Nucleus accumbens (tissue), 56 donors: ENCODE measurements around the gene A1CF.

ENCODE experiments used
- DNase-seq, 56 donors: peaks; one replicate each; lab custom pipeline; 2025; lab: John Stamatoyannopoulos, UW

Gene A1CF

GRCh38 chr10:50866317-50866716, 19.1 kb downstream of the A1CF start:
- DNase-seq: no peak

DNA sequence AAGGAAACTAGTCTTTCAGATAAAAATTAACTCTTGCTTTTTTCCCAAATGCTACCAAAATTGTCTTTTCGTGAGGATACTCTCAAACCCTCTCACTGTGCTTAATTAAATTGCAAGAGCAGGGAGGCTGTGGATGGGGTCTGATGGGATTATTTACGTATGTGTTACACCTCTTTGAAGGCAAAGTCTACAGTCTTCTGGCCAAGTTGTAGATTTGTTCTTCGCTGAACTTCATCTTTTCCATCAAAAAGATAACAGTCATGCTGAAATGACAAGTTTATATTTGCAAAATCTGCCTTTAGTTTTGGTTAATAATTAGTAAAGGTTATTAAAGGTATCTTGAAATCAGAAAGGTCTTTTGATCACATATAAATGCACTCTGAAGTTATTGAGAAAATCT, 22.7 kb downstream of the A1CF start:
- DNase-seq: no peak

DNA sequence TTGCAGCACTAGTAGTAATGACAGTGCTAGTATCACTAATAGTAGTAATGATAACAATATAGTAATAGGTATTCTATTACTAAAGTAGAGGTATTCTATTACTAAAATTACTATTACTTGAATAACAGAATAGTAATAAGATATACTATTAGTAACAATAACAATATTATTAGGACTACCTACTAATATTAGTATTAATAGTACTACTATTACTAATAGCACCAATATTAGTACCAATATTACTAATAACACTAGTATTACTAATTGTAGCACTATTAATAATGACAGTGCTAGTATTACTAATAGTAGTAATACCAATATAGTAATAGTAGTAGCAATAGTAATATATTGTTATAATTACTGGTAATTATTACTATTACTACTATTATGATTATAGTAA, 24.1 kb downstream of the A1CF start:
- DNase-seq: no peak

- DNase-seq: no peak
These were observed 27.8 kb downstream of the A1CF start for GRCh38 chr10:50857579-50857978.

GRCh38 chr10:50855461-50855860, 30.0 kb downstream of the A1CF start:
- no peak for DNase-seq

- no peak for DNase-seq
These were observed 30.4 kb downstream of the A1CF start for GRCh38 chr10:50855015-50855414.

- no peak for DNase-seq
These were observed 31.9 kb downstream of the A1CF start for GRCh38 chr10:50853557-50853956.

DNA sequence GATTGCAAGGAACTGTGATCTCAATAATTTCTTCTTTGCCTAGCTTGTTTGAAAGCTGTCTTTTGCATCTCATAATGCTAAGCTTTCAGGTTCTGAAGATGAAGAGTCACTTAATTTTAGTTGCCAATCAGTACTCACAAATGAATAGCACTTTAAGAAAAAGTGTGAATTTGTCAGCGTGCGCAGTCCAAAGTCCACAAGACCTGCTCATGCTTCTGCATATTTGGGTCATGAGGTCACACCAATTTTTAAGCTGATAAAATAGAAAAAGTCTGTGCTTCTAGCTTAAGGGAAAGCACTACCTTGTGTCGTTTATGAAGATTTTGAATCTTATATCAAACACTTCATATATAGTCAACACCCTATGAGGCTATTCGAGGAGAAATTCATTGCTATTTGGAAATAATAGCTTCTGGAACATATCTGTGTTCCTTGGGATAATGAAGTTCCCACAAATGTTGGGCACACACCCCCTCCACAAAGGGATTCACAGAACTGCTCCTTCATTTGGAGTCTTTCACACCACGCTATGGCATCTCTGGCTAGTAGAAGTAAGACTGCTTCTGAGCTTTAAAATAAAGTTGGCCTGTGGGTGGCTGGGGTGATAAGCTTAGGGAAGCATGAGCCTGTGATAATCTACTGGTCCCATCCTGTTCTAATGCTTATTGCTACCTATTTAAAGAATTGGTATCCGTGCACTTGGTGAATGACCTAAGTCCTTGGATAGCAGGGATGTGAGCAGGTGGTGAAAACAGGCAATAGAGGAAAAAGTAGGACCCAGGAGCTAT, 33.3 kb downstream of the A1CF start:
- no peak for DNase-seq

DNA sequence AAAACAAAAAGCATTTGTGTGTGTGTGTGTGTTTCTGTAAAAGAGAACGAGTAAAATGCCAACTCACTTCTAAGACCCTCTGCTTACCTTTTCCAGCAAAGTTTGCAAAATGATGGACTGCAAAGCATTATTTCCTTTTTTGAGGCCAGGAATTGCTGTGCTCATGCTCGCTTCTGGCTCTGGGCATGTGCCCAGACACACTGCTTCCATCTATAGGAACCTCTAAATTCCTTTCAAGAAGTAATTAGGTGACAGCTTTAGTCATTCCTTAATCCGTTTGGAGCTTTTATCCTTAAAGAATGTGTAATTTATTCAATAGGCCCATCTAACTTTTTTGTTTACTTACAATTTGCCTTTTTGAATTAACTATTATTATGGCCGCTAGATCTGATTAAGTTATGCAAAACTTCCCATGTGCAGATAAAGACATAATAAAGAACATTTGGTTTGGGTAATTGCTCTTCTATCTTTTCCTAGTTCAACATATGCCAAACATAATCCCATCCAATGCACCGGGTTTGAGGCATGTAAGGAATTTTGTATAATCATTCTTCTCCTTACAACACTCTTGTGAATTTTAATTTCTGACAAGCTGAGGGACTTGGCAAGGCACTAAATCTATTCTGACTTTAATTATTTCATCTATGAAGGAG, 34.7 kb downstream of the A1CF start:
- DNase-seq: no peak

- no peak for DNase-seq
These were observed 38.7 kb downstream of the A1CF start for GRCh38 chr10:50846753-50847152.

DNA sequence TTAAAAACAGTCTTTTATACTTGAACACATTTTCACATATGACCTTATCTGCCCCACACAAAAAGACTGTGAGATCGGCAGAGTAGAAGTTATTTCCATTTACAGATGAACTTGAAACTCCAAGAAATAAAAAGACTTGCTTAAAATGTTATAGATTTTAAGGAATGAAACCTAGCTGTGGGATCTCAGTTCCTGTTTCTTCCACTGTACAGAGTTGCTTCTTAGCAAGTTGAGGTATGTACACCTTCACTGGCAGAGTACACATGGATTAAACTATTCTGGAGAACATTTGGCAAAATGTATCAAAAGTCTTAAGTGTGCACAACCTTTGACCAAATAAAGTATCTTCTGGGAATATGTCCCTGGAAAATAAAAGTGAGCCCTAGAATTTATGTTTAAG, 48.3 kb downstream of the A1CF start:
- no peak for DNase-seq

DNA sequence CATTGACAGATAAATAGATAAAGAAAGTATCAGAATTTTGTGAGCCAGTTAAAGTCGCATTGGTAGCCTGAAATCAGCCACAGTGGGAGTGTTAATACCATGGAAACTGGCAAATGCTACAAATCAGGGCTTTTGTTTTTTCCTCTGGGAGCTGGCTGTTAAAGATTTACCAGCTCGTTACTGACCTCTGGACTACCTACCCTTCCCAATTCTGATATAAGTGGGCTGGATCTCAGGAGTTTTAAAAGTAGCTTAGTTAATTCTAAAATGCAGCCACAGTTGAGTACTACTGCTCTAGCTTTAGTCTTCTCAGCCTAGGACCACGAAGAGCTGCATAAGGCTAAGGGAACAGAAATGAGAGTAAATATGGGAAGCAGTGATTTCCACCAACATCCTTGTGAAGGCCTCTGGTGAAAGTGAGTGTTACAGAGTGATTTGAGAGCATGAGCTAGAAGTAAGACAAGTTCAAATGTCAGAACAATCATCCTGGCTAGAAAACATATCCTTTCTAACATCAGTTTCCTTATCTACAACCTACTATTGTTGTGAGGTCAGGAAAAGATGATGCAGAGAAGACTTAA, 53.2 kb downstream of the A1CF start:
- DNase-seq: no peak

DNA sequence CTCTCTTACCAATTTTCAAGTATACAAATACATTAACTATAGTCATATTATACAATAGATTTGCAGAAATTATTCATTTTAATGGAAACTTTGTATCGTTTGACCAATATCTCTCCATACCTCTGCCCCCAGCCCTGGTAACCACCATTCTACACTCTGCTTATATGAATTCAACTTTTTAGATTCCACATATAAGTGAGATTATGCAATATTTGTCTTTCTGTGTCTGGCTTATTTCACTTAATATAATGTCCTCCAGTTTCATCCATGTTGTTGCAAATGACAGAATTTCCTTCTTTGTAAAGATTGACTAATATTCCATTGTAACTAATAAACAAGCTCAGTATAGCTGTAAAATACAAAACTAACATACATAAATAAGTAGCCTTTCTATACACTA, 55.4 kb downstream of the A1CF start:
- DNase-seq: no peak

DNA sequence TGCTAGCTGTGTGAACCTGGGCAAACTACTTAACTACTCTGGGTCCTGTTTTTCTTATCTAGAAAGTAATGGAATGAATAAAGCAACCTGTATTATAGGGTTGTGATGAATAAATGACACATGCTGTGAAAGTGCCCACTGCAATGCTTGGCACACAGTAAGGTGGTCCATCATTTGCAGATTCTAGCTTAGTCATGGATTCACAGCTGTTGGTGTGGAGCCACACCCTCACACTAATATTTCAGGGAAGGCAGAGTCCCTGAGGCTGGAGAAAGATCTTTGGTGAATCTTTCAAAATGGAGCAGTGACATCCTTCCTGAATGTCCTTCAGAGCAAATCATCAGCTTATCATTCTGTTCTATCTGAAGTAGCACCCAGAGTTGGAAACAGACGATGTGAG, 60.6 kb downstream of the A1CF start:
- no peak for DNase-seq

GRCh38 chr10:50823789-50824188, 61.6 kb downstream of the A1CF start:
- no peak for DNase-seq

- no peak for DNase-seq
These were observed 75.8 kb downstream of the A1CF start for GRCh38 chr10:50809596-50809995.

DNA sequence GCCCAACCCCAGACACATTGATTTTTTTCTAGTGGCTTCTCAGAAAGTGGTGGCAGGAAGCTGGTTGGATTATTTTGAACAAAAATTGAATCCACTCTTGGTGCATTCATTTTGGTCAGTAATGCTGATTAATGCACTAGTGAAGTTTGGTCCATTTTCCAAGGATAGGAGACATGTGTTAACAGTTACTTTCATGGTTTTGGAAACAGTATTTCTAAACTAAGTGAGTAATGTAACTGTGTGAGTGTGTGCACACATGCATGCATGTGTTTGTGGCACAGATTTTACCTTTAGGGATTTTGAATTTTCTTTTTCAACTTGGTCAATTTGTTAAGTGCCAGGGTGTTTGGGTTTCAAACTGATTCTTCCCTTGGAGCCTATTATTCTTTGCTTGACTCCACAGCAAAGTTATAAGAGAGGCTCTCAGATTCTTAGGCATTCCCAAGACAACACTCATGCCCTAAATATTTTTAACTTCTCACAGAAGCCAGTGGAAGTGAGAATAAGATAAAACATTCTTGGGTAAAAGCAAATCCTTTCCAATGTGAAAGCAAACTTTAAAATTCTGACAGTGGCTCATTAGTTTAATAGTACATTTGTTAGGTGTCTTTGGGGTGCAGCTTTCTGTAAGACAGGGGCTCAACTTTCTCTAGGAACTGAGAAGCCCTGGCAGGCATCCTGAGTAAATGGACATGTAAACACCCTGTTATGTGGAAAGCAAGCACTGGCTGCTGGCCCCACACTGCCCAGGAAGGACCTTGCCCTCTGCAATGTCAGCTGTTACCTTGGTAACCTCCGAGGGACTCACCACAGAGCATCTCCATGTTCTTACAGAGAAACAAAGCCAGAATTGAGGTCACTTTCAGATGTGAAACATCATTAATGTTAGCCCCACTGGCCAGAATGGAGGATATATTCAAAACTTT, 77.3 kb downstream of the A1CF start:
- DNase-seq: no peak

DNA sequence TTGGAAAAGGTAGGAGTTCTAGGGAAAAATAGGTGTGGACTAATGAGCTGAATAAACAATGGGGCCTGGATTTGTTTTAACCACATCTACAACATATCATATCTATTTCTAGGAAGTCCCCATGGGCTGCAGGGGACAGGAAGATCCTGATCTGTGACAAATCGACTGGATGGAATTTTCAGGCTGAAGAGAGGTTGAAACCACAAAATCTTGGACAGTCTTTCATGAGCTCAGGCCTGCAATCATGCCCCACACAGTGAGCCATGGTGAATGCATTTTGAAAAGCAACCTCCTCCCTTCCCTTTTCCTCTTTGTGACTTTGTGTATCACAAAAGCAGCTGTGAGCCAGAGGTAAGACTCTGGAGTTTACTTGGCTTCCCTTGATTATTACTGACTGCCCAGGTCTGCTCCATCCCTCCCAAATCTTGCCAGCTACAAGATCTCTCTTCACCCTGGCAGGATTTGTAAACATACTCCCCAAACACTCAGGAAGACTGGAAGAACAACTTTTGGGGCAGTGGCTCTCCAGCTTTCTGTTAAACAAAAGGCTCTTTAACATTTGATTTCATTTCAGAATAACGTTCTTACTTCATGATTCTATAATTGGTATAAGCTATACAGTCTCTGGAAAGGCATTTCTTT, 79.3 kb downstream of the A1CF start:
- DNase-seq: no peak

- no peak for DNase-seq
These were observed 85.8 kb downstream of the A1CF start for GRCh38 chr10:50799595-50799994.

- DNase-seq: no peak
These were observed 87.1 kb downstream of the A1CF start for GRCh38 chr10:50798297-50798696.
